Transverse colon (tissue), 3 donors: Measurements from ENCODE around the gene ZNF678.

Source experiments
- EP300 ChIP-seq: sonication (generic); formaldehyde crosslinking; IDR thresholded peaks from one replicate; pipeline ENCODE4 v1.6.1; 2017; ENCODE audit warnings: antibody characterized with exemption, low read depth
- POLR2A ChIP-seq: fragments of 450-650 bp; IDR thresholded peaks from one replicate; pipeline ENCODE4 v1.6.1; 2016; ENCODE audit warnings: antibody characterized with exemption, mild to moderate bottlenecking, moderate library complexity
- TF ChIP-seq, protein P1 (sequence below), 5 experiments: fragments of 200-600 bp in 3 of 5; fragments of 450-650 bp in 2 of 5; sonication (generic) in 3 of 5; IDR thresholded peaks; 1 replicate in 2 of 5; 2 replicates in 3 of 5; pipeline ENCODE4 v1.5.1; 2016 to 2017; ENCODE audit warnings: antibody characterized with exemption in 5 of 5, inconsistent platforms in 3 of 5, mild to moderate bottlenecking in 2 of 5, moderate library complexity in 1 of 5

GRCh38 chr1:227541796-227542152 is 21.6 kb upstream of the ZNF678 start:
- TF ChIP-seq, protein P1, sequence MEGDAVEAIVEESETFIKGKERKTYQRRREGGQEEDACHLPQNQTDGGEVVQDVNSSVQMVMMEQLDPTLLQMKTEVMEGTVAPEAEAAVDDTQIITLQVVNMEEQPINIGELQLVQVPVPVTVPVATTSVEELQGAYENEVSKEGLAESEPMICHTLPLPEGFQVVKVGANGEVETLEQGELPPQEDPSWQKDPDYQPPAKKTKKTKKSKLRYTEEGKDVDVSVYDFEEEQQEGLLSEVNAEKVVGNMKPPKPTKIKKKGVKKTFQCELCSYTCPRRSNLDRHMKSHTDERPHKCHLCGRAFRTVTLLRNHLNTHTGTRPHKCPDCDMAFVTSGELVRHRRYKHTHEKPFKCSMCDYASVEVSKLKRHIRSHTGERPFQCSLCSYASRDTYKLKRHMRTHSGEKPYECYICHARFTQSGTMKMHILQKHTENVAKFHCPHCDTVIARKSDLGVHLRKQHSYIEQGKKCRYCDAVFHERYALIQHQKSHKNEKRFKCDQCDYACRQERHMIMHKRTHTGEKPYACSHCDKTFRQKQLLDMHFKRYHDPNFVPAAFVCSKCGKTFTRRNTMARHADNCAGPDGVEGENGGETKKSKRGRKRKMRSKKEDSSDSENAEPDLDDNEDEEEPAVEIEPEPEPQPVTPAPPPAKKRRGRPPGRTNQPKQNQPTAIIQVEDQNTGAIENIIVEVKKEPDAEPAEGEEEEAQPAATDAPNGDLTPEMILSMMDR (IDR thresholded peaks at IDR 0.05) = no peak
- no peak for TF ChIP-seq POLR2A
- no peak for TF ChIP-seq EP300
